Mesenchymal stem cell (in vitro differentiated cells and primary cell): ENCODE data around the gene ADARB2.

ENCODE experiments used
- DNase-seq: peaks from one replicate; pipeline ENCODE4 v3.0.0-alpha.2; 2013
- H2AFZ ChIP-seq: one replicate; pipeline ENCODE4 v1.6.1; 2013; ENCODE audit warnings: low read depth, mild to moderate bottlenecking, control low read depth, inconsistent platforms, low read length, moderate library complexity
- H2AK5ac ChIP-seq: 2 replicates; pipeline ENCODE4 v1.6.1; 2013; ENCODE audit warnings: low read length, moderate library complexity, mild to moderate bottlenecking, inconsistent platforms; ENCODE audit not compliant: severe bottlenecking
- H2BK120ac ChIP-seq: one replicate; pipeline ENCODE4 v1.6.1; 2013; ENCODE audit warnings: low read depth, mild to moderate bottlenecking, inconsistent platforms, low read length, moderate library complexity
- H2BK12ac ChIP-seq, 2 experiments: one replicate each; pipeline ENCODE4 v1.6.1; 2013; ENCODE audit warnings: inconsistent platforms in 2 of 2, low read length in 2 of 2, mild to moderate bottlenecking in 2 of 2, moderate library complexity in 2 of 2, control low read depth in 1 of 2
- H2BK15ac ChIP-seq: one replicate; pipeline ENCODE4 v1.6.1; 2013; ENCODE audit warnings: mild to moderate bottlenecking, low read depth, inconsistent platforms; ENCODE audit not compliant: poor library complexity, severe bottlenecking
- H2BK5ac ChIP-seq: 2 replicates; pipeline ENCODE4 v1.6.1; 2013; ENCODE audit warnings: low read depth, mild to moderate bottlenecking, low read length, control low read depth, inconsistent platforms; ENCODE audit not compliant: poor library complexity, severe bottlenecking
- H3K14ac ChIP-seq, 2 experiments: one replicate each; pipeline ENCODE4 v1.6.1; 2013; ENCODE audit warnings: inconsistent platforms in 2 of 2, low read length in 2 of 2, control low read depth in 1 of 2, mild to moderate bottlenecking in 1 of 2, moderate library complexity in 1 of 2
- H3K18ac ChIP-seq, 2 experiments: one replicate each; pipeline ENCODE4 v1.6.1; 2013; ENCODE audit warnings: inconsistent platforms in 2 of 2, low read length in 2 of 2, control low read depth in 1 of 2, low read depth in 1 of 2, mild to moderate bottlenecking in 1 of 2
- H3K23ac ChIP-seq, 2 experiments: one replicate each; pipeline ENCODE4 v1.6.1; 2013; ENCODE audit warnings: inconsistent platforms in 2 of 2, low read length in 2 of 2, mild to moderate bottlenecking in 2 of 2, moderate library complexity in 2 of 2, control low read depth in 1 of 2
- H3K27ac ChIP-seq: 2 replicates; pipeline ENCODE4 v1.5.1; 2013; ENCODE audit warnings: mild to moderate bottlenecking, moderate library complexity, low read length, control low read depth, inconsistent platforms; ENCODE audit not compliant: poor library complexity, severe bottlenecking
- H3K27me3 ChIP-seq, 2 experiments: 2 replicates each; pipeline versions ENCODE4 v1.6.1 to v1.7.0; 2013; ENCODE audit warnings: low read length in 2 of 2, mild to moderate bottlenecking in 2 of 2, moderate library complexity in 2 of 2, control low read depth in 1 of 2, inconsistent platforms in 1 of 2; ENCODE audit not compliant: control insufficient read depth in 1 of 2, insufficient read depth in 1 of 2
- H3K36me3 ChIP-seq, 2 experiments: 2 replicates each; pipeline versions ENCODE4 v1.6.1 to v1.7.0; 2013; ENCODE audit warnings: low read length in 2 of 2, control low read depth in 1 of 2, inconsistent platforms in 1 of 2, low read depth in 1 of 2, mild to moderate bottlenecking in 1 of 2; ENCODE audit not compliant: insufficient read depth in 2 of 2, control insufficient read depth in 1 of 2
- H3K4ac ChIP-seq, 2 experiments: one replicate each; pipeline ENCODE4 v1.6.1; 2013; ENCODE audit warnings: inconsistent platforms in 2 of 2, low read length in 2 of 2, mild to moderate bottlenecking in 2 of 2, moderate library complexity in 2 of 2, control low read depth in 1 of 2, low read depth in 1 of 2
- H3K4me1 ChIP-seq: 2 replicates; pipeline ENCODE4 v1.6.1; 2013; ENCODE audit warnings: low read depth, low read length, control low read depth; ENCODE audit not compliant: control insufficient read depth, insufficient read depth
- H3K4me2 ChIP-seq: 2 replicates; pipeline ENCODE4 v1.6.1; 2013; ENCODE audit warnings: low read length, mild to moderate bottlenecking, inconsistent platforms; ENCODE audit not compliant: poor library complexity, severe bottlenecking
- H3K4me3 ChIP-seq, 2 experiments: 2 replicates each; pipeline versions ENCODE4 v1.5.1 to v1.7.0; 2013; ENCODE audit warnings: low read length in 2 of 2, mild to moderate bottlenecking in 2 of 2, control low read depth in 1 of 2, low read depth in 1 of 2; ENCODE audit not compliant: insufficient read depth in 1 of 2
- H3K79me1 ChIP-seq: replicated peaks from 2 replicates; pipeline ENCODE4 v1.6.1; 2013; ENCODE audit warnings: mild to moderate bottlenecking, control low read depth, low read length, inconsistent platforms; ENCODE audit not compliant: poor library complexity, severe bottlenecking
- H3K9ac ChIP-seq: 2 replicates; pipeline ENCODE4 v1.7.0; 2013; ENCODE audit warnings: mild to moderate bottlenecking, low read length, moderate library complexity
- H3K9me3 ChIP-seq: 2 replicates; pipeline ENCODE4 v1.7.0; 2013; ENCODE audit warnings: mild to moderate bottlenecking, low read length; ENCODE audit not compliant: control insufficient read depth
- H4K8ac ChIP-seq: one replicate; pipeline ENCODE4 v1.6.1; 2013; ENCODE audit warnings: inconsistent platforms, mild to moderate bottlenecking, low read length, moderate library complexity
- H4K91ac ChIP-seq: one replicate; pipeline ENCODE4 v1.6.1; 2013; ENCODE audit warnings: mild to moderate bottlenecking, low read length, inconsistent platforms
- WGBS: methylation state at CpG from one replicate; pipeline ENCODE4 v1.1.7; 2013; ENCODE audit warnings: mixed read lengths; 5-methylcytosine and 5-hydroxymethylcytosine counted together

Gene ADARB2

GRCh38 chr10:1148855-1149605 is 588.3 kb downstream of the ADARB2 start:
- no peak overlapping the region for H3K23ac ChIP-seq
- peaks cover 18% of the 10 kb centered on the region for H3K4me1 ChIP-seq
- H3K9ac ChIP-seq: no peak overlapping the region
- H2BK15ac ChIP-seq: no peak overlapping the region
- H3K27me3 ChIP-seq: peaks cover 0 to 14% of the 10 kb centered on the region in 2 experiments
- H4K8ac ChIP-seq: no peak overlapping the region
- H3K4ac ChIP-seq: no peak overlapping the region
- no peak overlapping the region for H2BK12ac ChIP-seq
- H3K36me3 ChIP-seq: peaks cover 0 to 5% of the 10 kb centered on the region in 2 experiments
- H3K79me1 ChIP-seq: no peaks in the 10 kb centered on the region
- WGBS: 93% methylated on average over 17 of the region's 17 CpGs
- no peak overlapping the region for H3K4me3 ChIP-seq
- H2AK5ac ChIP-seq: no peak overlapping the region
- DNase-seq: no peak
- H3K27ac ChIP-seq: no peak overlapping the region
- no peak overlapping the region for H2BK120ac ChIP-seq
- H3K4me2 ChIP-seq: no peak overlapping the region
- H3K18ac ChIP-seq: no peak overlapping the region
- no peak overlapping the region for H2AFZ ChIP-seq
- H4K91ac ChIP-seq: no peak overlapping the region
- no peak overlapping the region for H3K14ac ChIP-seq
- no peak overlapping the region for H2BK5ac ChIP-seq
- H3K9me3 ChIP-seq: peaks cover 10% of the 10 kb centered on the region

GRCh38 chr10:1147810-1148209 is 589.5 kb downstream of the ADARB2 start:
- peaks cover 0 to 5% of the 10 kb centered on the region in 2 experiments for H3K36me3 ChIP-seq
- H2BK120ac ChIP-seq: no peak overlapping the region
- no peak for DNase-seq
- no peak overlapping the region for H3K4me3 ChIP-seq
- no peak overlapping the region for H3K23ac ChIP-seq
- H3K4ac ChIP-seq: no peak overlapping the region
- H3K9ac ChIP-seq: no peak overlapping the region
- no peak overlapping the region for H3K27ac ChIP-seq
- peaks cover 16% of the 10 kb centered on the region for H3K9me3 ChIP-seq
- H3K79me1 ChIP-seq: no peaks in the 10 kb centered on the region
- no peak overlapping the region for H3K14ac ChIP-seq
- 68% methylated on average over 1 of the region's 5 CpGs for WGBS
- H4K8ac ChIP-seq: no peak overlapping the region
- no peak overlapping the region for H3K18ac ChIP-seq
- no peak overlapping the region for H4K91ac ChIP-seq
- H3K27me3 ChIP-seq: peaks cover 0 to 8% of the 10 kb centered on the region in 2 experiments
- no peak overlapping the region for H2AFZ ChIP-seq
- no peak overlapping the region for H2AK5ac ChIP-seq
- peaks cover 18% of the 10 kb centered on the region for H3K4me1 ChIP-seq
- H2BK5ac ChIP-seq: no peak overlapping the region
- no peak overlapping the region for H3K4me2 ChIP-seq
- H2BK12ac ChIP-seq: no peak overlapping the region
- no peak overlapping the region for H2BK15ac ChIP-seq

- 70% methylated on average over 2 of the region's 3 CpGs for WGBS
- Histone ChIP-seq H3K79me1 (no peaks in the 10 kb centered on the region), H3K4ac (no peak overlapping the region), H3K9ac (no peak overlapping the region), H2BK12ac (no peak overlapping the region), H2BK5ac (no peak overlapping the region), H2BK120ac (no peak overlapping the region), H3K27me3 (peaks cover 4 to 6% of the 10 kb centered on the region in 2 experiments), H3K27ac (no peak overlapping the region), H3K4me1 (peaks cover 1% of the 10 kb centered on the region), H3K9me3 (peaks cover 21% of the 10 kb centered on the region), H4K91ac (no peak overlapping the region), H3K4me3 (no peak overlapping the region), H2AFZ (no peak overlapping the region), H3K23ac (no peak overlapping the region), H3K36me3 (no peaks in the 10 kb centered on the region), H2AK5ac (no peak overlapping the region), H3K14ac (no peak overlapping the region), H3K4me2 (no peak overlapping the region), H4K8ac (no peak overlapping the region), H3K18ac (no peak overlapping the region), H2BK15ac (no peak overlapping the region)
- DNase-seq: no peak
Measured at GRCh38 chr10:1142596-1142995, 594.7 kb downstream of the ADARB2 start.

GRCh38 chr10:1141701-1142100 is 595.6 kb downstream of the ADARB2 start:
- Histone ChIP-seq H3K18ac (no peak overlapping the region), H3K79me1 (no peaks in the 10 kb centered on the region), H3K4me1 (peaks cover 2% of the 10 kb centered on the region), H3K9me3 (peaks cover 21% of the 10 kb centered on the region), H3K27me3 (peaks cover 4 to 6% of the 10 kb centered on the region in 2 experiments), H2AK5ac (no peak overlapping the region), H3K4me3 (no peak overlapping the region), H2BK120ac (no peak overlapping the region), H3K23ac (no peak overlapping the region), H4K91ac (no peak overlapping the region), H3K9ac (no peak overlapping the region), H2BK15ac (no peak overlapping the region), H2BK5ac (no peak overlapping the region), H3K4ac (no peak overlapping the region), H2AFZ (no peak overlapping the region), H2BK12ac (no peak overlapping the region), H3K27ac (no peak overlapping the region), H3K36me3 (no peaks in the 10 kb centered on the region), H3K14ac (no peak overlapping the region), H4K8ac (no peak overlapping the region), H3K4me2 (no peak overlapping the region)
- DNase-seq: no peak
- WGBS: 93% methylated on average over 10 of the region's 11 CpGs
